ENCODE results near the gene ASTN1.

The ASTN1 gene

GRCh38 chr1:177200290-177200689, 35.8 kb upstream of the ASTN1 start:
- H3K4me3 ChIP-seq (replicated peaks in 1 of 2; ENCODE audit: low read depth in 2 of 2, low read length in 2 of 2), result no peak overlapping the region
- no peak for DNase-seq (ENCODE audit: low read depth in 2 of 2)
- no peak for TF ChIP-seq CTCF (IDR thresholded peaks at IDR 0.05; ENCODE audit: low read depth, low read length)

- DNase-seq (ENCODE audit: low read depth in 2 of 2), result no peak
- no peak overlapping the region for H3K4me3 ChIP-seq (replicated peaks in 1 of 2; ENCODE audit: low read depth in 2 of 2, low read length in 2 of 2)
- no peak for TF ChIP-seq CTCF (IDR thresholded peaks at IDR 0.05; ENCODE audit: low read depth, low read length)
Measured at GRCh38 chr1:177198243-177198642, 33.7 kb upstream of the ASTN1 start.

DNA sequence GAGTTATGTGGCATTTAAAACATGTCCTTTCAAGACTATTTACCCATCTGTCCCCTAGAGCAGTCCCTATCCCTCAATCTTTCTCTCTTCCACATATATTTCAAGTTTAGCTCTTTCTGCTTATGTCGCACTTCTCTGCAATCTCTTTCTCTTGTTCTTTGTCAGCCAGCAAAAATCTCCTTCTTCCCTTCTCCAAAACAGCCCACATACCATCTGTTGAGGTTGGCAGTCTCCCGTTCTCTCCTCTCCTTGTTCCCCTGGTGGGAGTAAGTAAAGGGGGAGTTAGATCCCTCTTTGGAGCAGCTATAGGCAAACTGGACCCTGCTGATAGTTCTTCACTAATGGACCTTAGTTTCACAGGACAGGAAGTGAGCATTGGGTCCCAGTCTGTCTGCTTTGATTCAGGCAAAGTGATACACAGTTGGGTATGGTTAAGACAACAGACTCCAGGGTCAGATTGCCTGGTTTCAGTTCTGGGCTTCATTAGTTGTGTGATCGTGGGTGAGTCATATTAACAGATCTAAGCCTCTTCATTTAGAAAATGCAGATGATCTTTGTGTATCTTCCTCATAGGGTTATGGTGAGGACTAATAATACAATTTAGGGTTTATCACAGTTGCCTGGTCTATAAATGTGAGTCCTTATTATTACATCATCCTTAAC, 25.9 kb upstream of the ASTN1 start:
- TF ChIP-seq CTCF (IDR thresholded peaks at IDR 0.05; ENCODE audit: low read depth, low read length), result no peak
- no peak for DNase-seq (ENCODE audit: low read depth in 2 of 2)
- H3K4me3 ChIP-seq (replicated peaks in 1 of 2; ENCODE audit: low read depth in 2 of 2, low read length in 2 of 2), result no peak overlapping the region

DNA sequence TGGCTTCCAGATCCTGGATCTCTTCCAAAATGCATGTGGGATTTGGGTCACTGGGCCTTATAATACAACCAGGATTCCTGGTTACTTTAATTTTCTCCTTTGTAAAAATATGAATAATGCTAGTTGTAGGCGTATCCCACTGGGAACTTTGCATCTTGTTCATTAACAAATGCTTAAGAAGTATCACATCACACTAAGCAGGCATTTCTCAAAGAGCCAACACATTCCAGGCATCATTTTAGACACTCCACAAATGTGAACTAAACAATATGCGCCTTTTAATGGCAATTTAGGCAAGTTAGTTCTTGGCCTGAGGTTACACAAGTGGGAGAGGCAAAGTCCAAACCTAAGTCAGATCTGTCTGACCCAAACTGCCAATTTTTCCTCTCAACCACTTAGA, 22.1 kb upstream of the ASTN1 start:
- DNase-seq (ENCODE audit: low read depth in 2 of 2), result no peak
- no peak for TF ChIP-seq CTCF (IDR thresholded peaks at IDR 0.05; ENCODE audit: low read depth, low read length)

DNA sequence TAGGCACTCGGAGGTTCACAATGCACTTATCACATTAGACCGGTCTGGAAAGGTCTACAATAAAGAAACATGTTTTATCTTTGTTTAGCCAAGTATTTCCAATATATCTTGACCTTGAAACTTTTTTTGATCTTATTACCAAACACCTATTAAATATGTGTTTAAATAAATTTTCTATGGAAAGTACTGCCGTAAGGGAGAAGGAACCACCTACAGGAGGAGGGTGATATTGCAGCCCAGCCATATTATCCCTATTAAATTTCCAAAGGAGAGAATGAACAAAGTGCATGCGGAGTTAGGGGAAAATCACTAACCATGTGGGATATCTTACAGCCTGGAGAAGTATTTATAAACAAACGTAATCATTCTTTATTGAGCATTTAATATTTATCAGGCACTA, 20.7 kb upstream of the ASTN1 start:
- H3K4me3 ChIP-seq (replicated peaks in 1 of 2; ENCODE audit: low read depth in 2 of 2, low read length in 2 of 2), result no peak overlapping the region
- DNase-seq (ENCODE audit: low read depth in 2 of 2), result peak; percentile 25 to 41
- TF ChIP-seq CTCF (IDR thresholded peaks at IDR 0.05; ENCODE audit: low read depth, low read length), result peak; percentile 67

More for the DNA sequence above, 22.1 kb upstream of the ASTN1 start:
- H3K4me3 ChIP-seq (replicated peaks in 1 of 2; ENCODE audit: low read depth in 2 of 2, low read length in 2 of 2), result no peak overlapping the region

DNA sequence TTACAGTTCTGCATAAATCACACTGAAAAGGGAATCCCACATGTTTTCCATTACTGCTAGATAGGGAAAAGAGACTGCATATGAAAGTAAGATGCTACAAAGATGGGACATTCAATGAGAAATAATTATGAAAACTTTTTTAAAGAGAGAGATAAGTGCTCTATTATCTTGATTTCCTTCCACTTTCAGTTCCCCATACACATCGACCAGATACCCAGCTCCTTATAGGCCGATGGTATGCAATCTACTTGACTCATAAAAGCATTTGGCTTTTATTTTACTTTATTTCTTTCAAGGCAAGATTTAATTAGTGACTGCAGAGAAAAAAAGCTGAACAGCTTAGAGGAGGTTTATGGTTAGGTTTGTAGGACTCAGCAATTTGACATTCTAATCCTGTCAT, 19.3 kb upstream of the ASTN1 start:
- DNase-seq (ENCODE audit: low read depth in 2 of 2), result no peak
- H3K4me3 ChIP-seq (replicated peaks in 1 of 2; ENCODE audit: low read depth in 2 of 2, low read length in 2 of 2), result no peak overlapping the region
- no peak for TF ChIP-seq CTCF (IDR thresholded peaks at IDR 0.05; ENCODE audit: low read depth, low read length)

Measured in cardiac fibroblast (primary cell).